ENCODE results near the gene TP63. TPM values are rescaled to one million over a fixed set of nuclear protein-coding genes. Genes with fewer than 3 reads are reported as not detected.

The TP63 gene
- total RNA-seq, 3 donors from 2014 or later (not counting 1 experiment from before 2014, with no cell fraction given) = 0.30 TPM; not detected in 2

GRCh38 chr3:189841473-189842205, 210.4 kb downstream of the TP63 start:
- Mint-ChIP-seq H3K36me3 (no peaks in the 10 kb centered on the region), H3K9me3 (peaks cover 3 to 9% of the 10 kb centered on the region in 2 donors), H3K27ac (no peak overlapping the region), H3K27me3 (ENCODE audit: low read depth in 2 of 2) (no peaks in the 10 kb centered on the region), H3K4me1 (no peaks in the 10 kb centered on the region), H3K4me3 (no peak overlapping the region)
- no peaks in the 10 kb centered on the region for H3K4me1 ChIP-seq (ENCODE audit: control insufficient read depth, insufficient read depth, low read length)
- H3K9me3 ChIP-seq (ENCODE audit: control insufficient read depth, insufficient read depth, low read length) = no peaks in the 10 kb centered on the region
- no peak for DNase-seq
- ATAC-seq = no peak
- H3K4me3 ChIP-seq (ENCODE audit: low read length) = no peak overlapping the region
- WGBS (ENCODE audit: insufficient coverage) = 77% methylated on average over 13 of the region's 13 CpGs
- no peaks in the 10 kb centered on the region for H3K36me3 ChIP-seq (ENCODE audit: control insufficient read depth, insufficient read depth, low read length)
- no peak for TF ChIP-seq CTCF (IDR thresholded peaks at IDR 0.05)
- H3K27ac ChIP-seq (ENCODE audit: low read length) = no peak overlapping the region
- no peaks in the 10 kb centered on the region for H3K27me3 ChIP-seq (ENCODE audit: control insufficient read depth, insufficient read depth, low read length)
- intact Hi-C loops (cut with micrococcal nuclease) = no loop called here

GRCh38 chr3:189842681-189843602, 211.8 kb downstream of the TP63 start:
- 89% methylated on average over 19 of the region's 19 CpGs for WGBS (ENCODE audit: insufficient coverage)
- no peak for TF ChIP-seq CTCF (IDR thresholded peaks at IDR 0.05)
- DNase-seq = no peak
- H3K4me1 Mint-ChIP-seq = no peaks in the 10 kb centered on the region
- Histone ChIP-seq H3K27me3 (ENCODE audit: control insufficient read depth, insufficient read depth, low read length) (no peaks in the 10 kb centered on the region), H3K36me3 (ENCODE audit: control insufficient read depth, insufficient read depth, low read length) (no peaks in the 10 kb centered on the region), H3K27ac (ENCODE audit: low read length) (no peak overlapping the region), H3K4me3 (ENCODE audit: low read length) (no peak overlapping the region), H3K9me3 (ENCODE audit: control insufficient read depth, insufficient read depth, low read length) (no peaks in the 10 kb centered on the region), H3K4me1 (ENCODE audit: control insufficient read depth, insufficient read depth, low read length) (no peaks in the 10 kb centered on the region)
- no peak for ATAC-seq
- no peaks in the 10 kb centered on the region for H3K36me3 Mint-ChIP-seq
- H3K27ac Mint-ChIP-seq = no peak overlapping the region
- no peaks in the 10 kb centered on the region for H3K27me3 Mint-ChIP-seq (ENCODE audit: low read depth in 2 of 2)
- H3K9me3 Mint-ChIP-seq = peaks cover 3 to 7% of the 10 kb centered on the region in 2 donors
- intact Hi-C loops (cut with micrococcal nuclease) = no loop called here
- H3K4me3 Mint-ChIP-seq = no peak overlapping the region

GRCh38 chr3:189845069-189845468, 213.9 kb downstream of the TP63 start:
- H3K27me3 Mint-ChIP-seq (ENCODE audit: low read depth in 2 of 2) = no peaks in the 10 kb centered on the region
- H3K4me1 Mint-ChIP-seq = no peaks in the 10 kb centered on the region
- no peak for TF ChIP-seq CTCF (IDR thresholded peaks at IDR 0.05)
- H3K9me3 Mint-ChIP-seq = peaks cover 3 to 7% of the 10 kb centered on the region in 2 donors
- Histone ChIP-seq H3K4me1 (ENCODE audit: control insufficient read depth, insufficient read depth, low read length) (no peaks in the 10 kb centered on the region), H3K27me3 (ENCODE audit: control insufficient read depth, insufficient read depth, low read length) (no peaks in the 10 kb centered on the region), H3K27ac (ENCODE audit: low read length) (no peak overlapping the region), H3K36me3 (ENCODE audit: control insufficient read depth, insufficient read depth, low read length) (no peaks in the 10 kb centered on the region), H3K9me3 (ENCODE audit: control insufficient read depth, insufficient read depth, low read length) (no peaks in the 10 kb centered on the region), H3K4me3 (ENCODE audit: low read length) (no peak overlapping the region)
- H3K4me3 Mint-ChIP-seq = no peak overlapping the region
- no peak overlapping the region for H3K27ac Mint-ChIP-seq
- no peak for ATAC-seq
- DNase-seq = no peak
- intact Hi-C loops (cut with micrococcal nuclease) = no loop called here
- WGBS (ENCODE audit: insufficient coverage) = 100% methylated on average over 2 of the region's 3 CpGs
- no peaks in the 10 kb centered on the region for H3K36me3 Mint-ChIP-seq

Data from natural killer cell (primary cell).